COR-L47 (cell line): Measurements from ENCODE around the gene HCN4.
A peak's percentile ranks its signal among the peaks of the same experiment; 100 is the strongest.
"Not testable (repeated sequence)": the region's sequence is repeated elsewhere in the genome, so short reads cannot be mapped to it uniquely, and the experiment has no call there.

Experiments
- DNase-seq: peaks from one replicate; lab custom pipeline; 2025; lab: John Stamatoyannopoulos, UW

Gene HCN4

DNA sequence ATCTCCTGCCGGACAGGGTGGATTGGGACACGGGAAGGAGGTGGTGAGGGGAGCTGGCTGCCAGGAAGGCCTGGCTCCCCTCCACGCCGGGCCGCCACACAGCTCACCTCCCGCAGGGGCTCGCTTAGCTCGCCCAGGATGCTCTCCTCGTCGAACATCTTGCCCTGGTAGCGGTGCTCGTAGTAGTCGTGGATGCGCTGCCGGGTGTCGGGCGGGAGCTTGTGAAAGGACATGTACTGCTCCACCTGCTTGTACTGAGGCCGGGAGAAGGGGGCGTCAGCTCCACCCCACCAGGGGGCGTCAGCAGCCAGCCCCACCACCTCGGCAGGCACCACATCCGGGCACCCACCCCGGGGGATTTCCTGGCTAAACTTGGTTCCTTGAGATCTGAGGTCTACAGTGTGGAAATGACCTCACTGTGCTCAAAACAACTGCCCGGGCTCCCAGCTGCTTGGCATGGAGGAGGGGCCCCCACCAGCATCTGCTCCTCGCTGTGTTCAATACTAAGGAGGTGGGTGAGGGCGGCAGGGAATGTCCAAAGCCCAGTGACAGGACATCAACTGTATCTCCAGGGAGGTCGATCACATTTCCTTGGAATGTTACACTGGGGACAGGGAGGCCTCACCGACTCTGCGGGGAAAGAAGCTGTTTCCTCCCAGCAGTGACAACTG is 43.4 kb downstream of the HCN4 start:
- DNase-seq: peak; percentile 39

DNA sequence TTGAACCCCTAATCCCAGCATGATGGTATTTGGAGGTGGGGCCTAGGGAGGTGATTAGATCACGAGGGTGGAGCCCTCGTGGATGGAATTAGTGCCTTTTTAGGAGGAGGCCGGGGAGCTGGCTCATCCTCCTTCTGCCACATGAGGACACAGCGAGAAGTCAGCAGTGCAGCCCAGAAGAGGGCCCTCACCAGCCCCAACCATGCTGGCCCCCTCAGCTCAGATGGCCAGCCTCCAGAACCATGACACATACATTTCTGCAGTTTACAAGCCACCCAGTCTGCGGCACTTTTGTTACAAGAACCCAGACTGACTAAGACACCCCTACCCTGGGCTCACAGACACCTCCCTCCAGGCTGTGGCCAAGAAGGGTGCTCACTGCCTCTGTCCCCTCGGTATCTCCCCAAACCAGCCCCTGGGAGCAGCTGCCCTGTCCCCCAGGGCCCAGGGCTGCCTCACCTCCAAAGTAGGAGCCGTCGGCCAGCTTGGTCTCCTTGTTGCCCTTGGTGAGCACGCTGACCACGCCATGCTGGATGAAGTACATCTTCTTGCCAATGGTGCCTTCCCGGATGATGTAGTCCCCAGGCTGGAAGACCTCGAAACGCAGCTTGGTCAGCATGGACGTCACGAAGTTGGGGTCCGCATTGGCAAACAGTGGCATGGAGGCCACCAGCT is 44.1 kb downstream of the HCN4 start:
- no peak for DNase-seq

DNA sequence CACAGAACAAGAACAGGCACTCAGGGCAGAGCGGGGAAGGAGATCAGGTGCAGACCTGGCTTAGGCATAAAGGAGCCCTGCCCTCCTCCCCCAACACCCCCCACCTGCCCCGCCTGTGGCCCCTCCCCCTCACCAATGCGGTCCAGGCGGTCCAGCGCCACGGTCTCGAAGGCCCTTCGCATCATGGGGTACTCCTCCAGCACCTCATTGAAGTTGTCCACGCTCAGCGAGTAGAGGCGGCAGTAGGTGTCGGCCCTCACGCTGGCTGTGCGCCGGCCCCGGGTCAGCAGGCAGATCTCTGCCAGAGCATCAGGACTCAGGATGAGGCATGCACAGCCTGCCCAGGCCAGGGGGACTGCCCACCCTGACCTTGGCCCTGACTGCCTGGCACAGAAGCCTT is 44.8 kb downstream of the HCN4 start:
- DNase-seq: no peak

DNA sequence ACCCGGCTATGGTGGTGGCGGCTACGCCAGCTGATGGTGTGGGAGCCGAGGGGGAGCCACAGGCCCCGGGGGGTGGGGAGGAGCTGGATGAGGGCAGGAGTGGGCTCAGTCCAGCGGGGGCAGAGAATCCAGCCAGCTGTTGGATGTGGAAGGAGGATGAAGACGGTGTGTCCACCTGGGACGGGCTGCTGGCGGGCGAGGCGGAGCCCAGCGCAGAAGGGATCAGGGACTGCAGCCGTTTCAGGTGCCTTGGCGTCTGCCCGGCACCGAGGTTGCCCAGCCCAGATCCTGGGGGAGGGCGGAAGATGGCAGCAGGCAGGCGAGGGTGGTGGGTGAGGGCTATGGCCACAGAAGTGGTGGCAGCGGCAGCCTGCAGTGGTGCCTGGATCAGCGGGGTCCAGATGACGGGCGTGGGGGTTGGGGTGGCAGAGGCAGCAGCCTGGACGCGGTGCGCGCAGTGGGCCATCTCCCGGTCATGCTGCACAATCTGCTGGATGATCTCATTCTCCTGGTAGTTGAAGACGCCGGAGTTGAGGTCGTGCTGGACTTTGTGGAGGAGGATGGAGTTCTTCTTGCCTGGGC is 45.3 kb downstream of the HCN4 start:
- no peak for DNase-seq

DNA sequence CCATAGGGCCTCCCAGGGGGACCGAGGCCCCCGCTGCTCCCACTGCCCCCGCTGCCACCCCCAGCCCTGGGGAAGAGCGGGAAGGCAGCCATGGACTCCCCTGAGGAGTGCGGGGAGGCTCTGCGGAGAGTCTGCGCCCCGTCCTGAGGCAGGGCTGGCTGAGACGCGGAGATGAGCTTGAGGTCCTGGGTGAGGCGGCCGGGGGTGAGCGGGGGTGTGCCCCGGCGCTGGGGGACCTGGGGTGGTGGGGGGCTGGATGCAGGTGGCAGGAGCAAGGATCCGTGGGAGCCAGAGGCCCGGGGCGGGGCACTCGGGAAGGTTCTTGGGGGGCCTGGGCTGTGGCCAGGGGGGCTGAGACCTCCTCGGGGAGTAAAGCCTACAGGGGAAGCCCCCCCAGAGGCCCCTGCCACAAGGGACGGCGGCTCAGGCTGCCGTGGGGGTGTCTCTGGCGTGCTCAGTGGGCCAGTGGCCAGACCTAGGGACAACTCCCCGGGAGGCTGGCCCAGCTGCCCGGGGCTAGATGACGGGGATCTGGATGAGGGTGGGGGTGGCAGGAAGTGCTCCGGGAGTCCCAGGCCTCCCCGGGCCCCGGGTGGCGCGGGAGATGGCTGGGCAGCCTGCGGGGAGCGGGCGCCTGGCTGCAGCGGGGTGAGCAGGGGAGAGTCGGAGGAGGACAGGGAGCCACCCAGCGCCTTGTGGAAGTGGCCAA is 45.9 kb downstream of the HCN4 start:
- DNase-seq: no peak

DNA sequence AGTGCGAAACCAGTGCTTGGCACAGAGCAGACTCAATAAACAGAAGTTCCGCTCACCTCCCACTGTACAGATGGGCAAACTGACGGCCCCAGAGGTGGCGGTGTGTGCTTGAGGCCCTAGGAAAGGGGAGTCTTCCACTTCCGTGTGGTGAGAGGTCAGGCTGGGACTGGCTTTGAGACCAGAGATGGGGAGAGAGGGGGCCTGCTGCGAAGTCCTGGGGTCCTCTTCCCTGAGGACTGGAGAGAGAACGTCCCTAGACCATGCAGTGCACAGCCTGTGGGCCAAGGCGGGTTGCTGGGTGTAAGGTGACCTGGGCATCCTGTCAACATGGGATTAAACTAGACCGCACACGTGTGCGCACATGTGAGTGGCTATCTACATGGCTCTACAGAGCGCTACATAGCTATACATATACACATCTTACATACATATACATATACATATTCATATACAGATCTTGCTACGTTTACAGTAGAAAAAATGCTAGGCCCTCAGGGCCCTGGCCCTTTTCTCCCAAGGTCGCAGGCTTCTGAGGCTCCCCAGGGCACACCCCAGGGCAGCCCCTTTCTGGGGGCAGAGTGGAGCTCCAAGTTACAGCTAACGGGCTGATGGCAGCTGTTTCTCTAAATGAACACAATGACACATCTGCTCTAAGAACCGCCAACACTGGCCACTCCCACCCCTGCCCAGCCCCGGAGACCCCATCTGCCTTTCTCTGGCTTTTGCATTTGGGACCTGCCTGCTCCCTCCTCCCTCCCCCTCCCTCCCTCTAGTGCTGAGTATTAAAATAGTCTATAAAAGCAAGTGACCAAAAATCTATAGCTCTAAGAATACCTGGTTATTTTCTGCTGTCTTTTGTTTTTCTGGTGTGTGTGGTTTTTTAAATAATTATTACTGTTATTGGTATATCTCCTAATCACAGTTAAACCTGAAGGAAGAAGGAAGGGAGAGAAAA is 47.0 kb downstream of the HCN4 start:
- no peak for DNase-seq

DNA sequence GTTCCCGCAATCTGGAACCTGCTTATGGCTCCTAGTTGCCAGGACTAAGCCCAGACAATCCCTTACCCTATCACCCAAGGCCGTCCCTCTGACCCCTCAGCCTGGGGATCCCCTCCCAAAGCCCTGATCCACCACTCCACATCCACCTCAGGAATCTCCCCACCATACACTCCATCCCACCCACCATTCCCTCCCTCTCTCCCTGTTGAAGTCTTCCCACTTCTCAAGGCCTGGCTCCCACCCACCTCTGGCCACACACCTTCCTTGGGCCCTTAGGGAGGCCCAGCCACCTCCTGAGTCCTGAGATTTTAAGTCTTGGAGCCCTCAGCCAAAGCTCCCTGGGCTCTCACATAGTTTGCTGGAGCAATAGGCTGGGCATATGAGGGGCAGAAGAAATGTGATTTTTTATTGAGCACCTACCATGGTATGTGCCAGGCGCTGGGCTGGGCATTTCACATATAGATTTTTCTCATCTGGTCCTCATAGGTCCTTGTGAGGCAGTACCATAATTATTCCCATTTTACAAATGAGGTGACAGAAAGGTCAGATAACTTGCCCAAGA is 48.1 kb downstream of the HCN4 start:
- no peak for DNase-seq

DNA sequence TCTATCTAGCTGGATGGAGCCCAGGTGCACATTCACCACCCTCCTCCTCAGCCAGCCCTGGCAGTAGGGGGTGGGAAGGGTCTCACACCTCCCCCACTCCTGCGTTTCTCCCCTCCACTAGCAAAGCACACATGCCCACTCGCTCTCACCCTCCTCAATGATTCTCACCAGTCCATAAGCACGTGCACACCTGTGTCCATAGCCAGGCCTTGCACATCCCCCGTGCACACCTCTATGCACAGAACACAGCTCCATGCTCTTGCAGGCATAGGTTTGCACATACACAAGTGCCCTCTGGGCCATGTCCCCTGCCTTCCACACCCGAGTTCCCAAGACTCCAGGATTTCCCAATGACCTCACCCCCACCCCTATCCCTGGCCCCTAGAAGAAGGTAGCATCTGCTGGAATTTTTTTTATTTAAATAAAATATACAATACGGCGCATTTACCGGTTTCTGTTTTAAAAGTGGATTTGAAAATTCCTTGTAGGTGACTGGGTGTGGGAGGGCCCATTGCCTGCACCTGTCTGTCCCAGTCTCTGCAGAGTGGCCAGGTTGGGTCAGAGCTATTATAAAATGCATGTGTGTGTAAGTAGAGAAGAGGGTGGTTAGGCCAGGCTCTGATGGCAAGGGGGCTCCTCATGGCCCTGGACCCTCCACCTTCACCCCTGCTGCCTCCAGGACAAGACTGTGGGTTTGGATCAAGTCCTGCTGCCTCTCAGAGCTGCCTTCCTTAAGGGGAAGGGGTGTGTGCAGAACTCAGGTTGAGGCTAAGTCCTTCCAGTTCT is 49.1 kb downstream of the HCN4 start:
- no peak for DNase-seq

DNA sequence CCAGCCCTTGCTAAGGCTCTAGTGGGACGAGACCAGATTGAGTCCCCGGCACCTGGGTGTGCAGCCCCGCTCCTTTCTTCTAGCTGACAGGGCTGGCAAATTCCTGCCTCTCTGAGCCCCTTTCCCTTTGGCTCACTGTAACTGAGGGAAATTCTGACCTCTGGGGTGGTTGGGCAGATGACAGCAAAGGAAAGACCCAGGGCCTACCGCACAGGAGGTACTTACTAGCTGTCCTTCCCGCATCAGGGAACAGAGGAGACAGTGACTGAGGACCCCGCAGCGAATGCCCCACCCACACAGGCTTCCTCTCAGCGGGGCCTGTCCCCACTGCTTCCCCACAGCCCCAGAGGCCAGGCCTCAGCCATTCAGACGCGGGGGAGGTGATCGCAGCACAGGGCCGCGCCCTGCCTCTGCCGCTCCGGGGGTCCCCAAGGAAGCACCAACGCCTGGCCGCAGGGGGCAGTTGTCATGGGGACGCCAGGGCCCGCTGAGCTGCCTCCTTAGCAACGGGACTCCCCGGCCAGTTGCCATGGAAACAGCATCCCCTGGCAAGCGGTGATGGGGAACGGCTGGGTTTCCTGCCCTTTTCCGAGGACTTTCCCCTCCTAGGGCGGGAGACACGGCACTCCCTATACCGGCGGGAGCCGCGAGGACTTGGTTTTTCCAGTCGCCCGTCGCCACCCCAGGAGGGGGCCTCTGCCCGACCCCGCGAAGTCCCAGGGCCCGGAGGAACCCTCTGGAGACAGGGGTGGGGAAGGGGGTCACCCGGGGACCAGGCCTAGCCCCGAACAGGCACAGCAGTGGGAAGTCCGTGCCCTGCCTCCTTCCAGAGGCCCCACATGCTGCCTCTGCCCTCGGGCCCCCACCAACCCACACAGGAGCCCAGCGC is 50.1 kb downstream of the HCN4 start:
- DNase-seq: peak; percentile 99

DNA sequence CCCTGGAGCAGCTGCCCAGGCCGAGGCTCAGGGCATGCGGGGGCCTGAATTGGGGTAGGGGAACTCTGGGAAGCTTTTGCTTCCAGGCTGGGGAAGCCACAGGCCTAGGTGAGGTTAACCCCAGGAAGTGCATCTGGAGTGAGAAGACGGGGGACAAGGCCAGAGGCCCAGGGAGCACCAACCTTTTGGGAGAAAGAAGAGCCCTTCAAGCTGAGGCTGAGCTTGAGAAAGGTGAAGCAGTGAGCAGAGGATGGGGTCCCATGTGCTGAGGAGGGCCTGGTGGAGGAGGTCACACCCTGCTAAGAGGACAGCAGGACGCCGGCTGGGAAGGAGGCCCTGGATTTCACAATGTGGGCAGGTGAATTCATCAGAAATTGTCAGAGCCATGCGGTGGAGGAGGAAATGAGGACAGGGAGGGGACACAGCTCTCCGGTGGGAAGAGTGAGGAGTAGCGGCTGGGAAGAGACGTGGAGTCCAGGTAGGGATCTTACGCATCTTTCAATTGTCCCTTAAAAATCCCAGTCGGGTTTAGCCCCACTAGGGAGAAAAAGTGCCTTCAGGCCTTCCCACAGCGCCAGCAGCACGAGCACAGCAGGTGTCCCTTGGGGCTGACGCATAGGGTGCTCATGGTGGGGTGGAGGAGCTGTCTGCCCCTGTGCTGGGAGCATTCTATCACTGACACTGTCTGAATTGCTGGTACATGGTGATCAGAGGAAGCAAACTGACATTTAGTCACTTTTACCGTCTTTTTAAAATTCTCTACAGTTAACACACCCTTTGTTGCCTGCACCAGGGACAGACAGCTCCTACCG is 50.9 kb downstream of the HCN4 start:
- DNase-seq: peak; percentile 66

DNA sequence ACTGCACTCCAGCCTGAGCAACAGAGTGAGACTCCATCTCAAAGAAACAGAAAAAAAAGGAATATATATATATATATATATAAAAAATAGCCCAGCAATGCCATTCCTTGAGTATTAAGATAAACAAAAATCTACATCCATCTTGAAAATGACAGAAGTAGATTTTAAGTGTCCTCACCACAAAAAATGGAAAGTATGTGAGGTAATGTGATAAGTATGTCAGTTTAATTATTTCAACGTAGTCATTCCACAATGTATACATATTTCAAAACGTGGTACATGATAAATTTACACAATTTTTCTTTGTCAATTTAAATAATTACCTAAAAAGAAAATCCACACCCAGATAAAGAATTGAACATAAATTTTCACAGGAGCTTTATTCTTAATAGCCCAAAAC is 54.9 kb downstream of the HCN4 start:
- no peak for DNase-seq

DNA sequence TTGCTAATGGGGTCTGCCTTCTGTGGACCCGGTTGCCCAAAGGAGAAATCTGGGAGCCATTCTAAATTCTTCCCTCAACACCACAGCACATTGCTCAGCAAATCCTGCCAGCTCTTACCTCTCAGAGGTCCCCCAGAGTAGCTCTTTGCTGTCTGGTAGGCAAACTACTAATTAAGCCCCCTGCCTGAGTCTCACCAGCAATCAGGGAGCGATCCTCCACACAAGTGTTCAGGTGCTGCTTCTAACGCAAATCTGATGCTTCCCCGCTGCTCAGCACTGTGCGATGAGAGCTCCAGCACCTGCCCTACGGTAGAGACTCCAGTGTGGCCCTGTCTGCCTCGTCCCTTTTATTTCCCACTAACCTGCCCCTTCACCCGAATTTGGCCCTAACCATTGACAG is 60.5 kb downstream of the HCN4 start:
- DNase-seq: peak; percentile 32

DNA sequence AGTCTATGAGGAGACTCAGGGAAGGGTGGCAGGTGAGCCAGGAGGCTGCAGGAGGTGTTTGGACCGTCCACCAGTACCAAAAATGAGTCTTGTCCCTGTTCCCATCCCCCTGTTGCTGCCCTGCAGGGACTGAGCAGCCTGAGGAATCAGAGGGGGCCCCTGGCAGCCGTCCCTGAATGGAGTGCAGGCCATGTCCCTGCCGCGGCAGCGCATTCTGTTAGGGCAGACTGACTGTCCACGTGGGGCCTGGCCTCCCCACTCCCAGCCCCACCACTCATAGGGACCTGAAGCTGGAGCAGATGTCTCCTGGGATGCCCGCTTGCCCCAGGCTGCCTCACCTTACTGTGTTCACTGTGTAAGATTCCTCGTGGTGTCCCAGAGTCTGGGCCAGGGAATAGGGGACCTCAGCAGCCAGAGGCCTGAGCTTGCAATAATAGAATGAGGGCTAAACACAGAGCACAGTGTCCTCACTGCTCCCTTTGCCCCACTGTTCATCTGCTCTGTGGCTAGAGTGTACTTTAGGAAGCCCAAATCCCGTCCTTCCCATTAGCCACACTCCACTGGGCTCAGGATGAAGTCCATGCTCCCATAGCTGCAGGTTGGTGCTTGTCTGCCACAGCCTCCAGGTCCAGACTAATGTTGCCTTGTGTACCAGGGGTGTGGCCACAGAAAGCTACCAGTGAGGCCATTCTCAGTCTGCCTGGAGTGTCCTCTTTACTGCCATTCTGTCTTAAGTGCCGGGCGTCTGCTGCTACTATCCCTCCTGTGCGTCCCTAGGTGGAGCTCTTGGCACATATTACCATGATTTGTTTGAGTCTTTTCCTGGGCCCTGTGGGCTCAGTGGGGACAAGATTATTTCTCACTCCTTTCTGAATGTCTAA is 63.2 kb downstream of the HCN4 start:
- peak; percentile 89 for DNase-seq

DNA sequence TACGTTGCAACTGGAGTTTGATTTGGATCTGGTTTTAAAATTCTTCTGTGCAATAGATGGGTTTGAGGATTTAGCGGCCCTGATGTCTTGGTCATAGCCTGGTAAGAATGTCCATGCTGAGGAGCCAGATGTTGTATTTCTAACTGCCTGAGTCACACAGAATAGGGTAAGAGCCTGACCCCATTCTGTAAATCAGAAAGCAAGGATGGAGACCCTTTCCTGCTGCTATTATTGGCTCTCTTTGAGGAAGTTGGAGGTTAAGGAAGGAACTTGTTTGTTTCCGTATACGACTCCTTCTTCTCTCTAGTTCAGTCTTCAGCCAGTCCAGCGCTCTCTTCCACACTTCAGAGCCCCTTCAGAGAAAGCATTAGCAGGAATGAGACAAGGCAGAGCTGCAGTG is 65.1 kb downstream of the HCN4 start:
- no peak for DNase-seq

DNA sequence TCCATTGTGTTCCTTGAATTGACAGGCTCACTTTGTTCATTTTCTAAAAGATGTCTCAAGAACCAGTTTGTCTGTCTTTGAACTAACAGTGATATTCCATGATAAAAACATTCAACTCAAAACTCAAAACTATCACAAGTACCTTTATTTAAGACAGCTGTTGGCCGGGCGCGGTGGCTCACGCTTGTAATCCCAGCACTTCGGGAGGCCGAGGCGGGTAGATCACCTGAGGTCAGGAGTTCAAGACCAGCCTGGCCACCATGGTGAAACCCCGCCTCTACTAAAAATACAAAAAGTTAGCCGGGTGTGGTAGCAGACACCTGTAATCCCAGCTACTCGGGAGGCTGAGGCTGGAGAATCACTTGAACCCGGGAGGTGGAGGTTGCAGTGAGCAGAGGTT is 68.5 kb downstream of the HCN4 start:
- not testable (repeated sequence) for DNase-seq

DNA sequence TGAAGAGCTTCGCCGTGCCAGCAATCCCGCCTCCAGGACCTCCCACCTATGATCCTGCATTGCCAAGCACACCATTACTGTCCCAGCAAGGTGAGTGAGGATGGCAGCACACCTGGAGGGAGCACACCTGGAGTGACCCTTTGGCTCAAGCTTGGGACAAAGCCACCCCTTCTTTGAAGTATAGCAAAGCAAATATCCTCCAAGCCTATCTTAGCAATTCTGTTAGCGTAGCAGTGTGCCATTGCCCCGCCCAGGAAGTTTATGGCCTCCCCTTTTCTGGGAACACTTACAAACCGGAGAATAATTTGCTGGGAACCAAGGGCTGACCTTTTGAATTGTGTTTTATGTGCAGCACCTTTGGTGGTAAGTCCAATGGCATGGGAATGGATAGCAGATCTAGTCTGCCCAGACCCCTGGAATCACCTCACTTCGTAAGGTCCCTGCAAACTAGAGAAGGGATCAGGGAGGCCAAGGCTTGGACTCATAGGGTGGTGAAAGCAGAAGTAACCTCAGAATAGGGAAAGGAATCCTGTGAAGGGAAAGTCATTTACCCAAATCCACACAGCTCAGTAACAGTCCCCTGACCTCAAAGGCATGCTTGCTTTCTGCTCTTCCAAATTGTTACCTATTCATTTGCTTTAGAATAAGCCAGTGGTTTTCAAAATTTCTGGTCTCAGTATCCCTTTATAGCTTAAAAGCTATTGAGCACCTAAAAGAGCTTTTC is 70.1 kb downstream of the HCN4 start:
- DNase-seq: no peak
